GM21360 (cell line): ENCODE data around the gene GRPEL1.
A peak's percentile ranks its signal among the peaks of the same experiment; 100 is the strongest.

Experiments used
- ATAC-seq: cut with Tn5 transposase; IDR thresholded peaks from one replicate; pipeline ENCODE4 v1.9.1; 2021; ENCODE audit warnings: mild to moderate bottlenecking, moderate library complexity; ENCODE audit not compliant: unreplicated experiment

The GRPEL1 gene

GRCh38 chr4:7045961-7046921, 21.6 kb downstream of the GRPEL1 start:
- peak; percentile 25 for ATAC-seq

DNA sequence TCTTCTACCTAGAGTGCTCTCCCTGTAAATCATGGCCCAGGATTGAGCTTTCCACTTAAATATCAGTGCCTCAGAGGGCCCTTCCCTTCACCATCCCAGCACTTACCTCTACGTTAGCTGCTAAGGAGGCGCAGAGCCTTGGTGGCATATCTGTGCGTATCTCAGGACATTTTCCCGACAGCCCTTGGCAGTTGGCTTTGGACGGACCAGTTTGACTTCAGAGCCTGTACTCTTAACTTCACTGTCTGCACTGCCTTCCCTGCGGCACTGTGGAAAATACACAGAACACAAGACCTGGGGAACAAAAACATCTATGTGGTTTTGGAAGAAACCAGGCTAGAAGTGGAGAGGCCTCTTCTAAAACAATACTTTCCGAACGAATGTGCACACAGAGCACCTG, 22.3 kb downstream of the GRPEL1 start:
- ATAC-seq = no peak

- no peak for ATAC-seq
Observed at GRCh38 chr4:7044137-7044930, 23.5 kb downstream of the GRPEL1 start.

DNA sequence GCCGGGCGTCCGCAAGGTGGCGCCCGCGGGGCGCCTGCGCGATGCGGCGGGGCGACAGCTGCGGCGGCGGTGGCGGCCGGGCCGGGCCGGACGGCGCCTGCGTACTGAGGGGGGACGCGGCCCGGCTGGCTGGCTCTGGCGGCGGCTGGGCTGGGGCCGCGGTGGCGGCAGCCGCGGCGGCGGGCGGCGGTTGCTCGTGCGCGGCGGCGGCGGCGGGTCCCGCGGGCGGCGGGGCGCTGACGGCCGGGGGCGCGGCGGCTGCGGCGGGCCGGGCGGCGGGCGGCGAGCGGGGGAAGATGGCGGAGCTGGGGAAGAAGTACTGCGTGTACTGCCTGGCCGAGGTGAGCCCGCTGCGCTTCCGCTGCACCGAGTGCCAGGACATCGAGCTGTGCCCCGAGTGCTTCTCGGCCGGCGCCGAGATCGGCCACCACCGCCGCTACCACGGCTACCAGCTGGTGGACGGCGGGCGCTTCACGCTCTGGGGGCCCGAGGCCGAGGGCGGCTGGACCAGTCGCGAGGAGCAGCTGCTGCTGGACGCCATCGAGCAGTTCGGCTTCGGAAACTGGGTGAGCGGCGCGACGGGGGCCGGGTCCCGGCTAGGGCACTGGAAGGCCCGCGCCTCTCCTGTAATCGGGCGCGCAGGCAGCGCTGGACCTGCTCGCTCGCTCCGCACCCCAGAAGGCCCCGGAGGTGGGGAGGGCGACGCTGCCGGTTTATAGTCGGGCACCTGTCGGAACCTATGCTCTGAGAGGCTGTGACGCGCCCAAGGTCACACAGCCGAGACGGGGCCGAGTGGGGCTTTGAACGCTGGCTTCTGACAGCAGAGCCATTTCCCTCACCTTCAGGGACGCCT, 24.4 kb downstream of the GRPEL1 start, which contains the start of gene TADA2B:
TSS of gene TADA2B (plus strand) at position 89 of the 853 bp plus-strand sequence. CDS start at position 297, 208 bp downstream.
- peak; percentile 18 for ATAC-seq

- peak; percentile 82 for ATAC-seq
Observed at GRCh38 chr4:7042503-7043283, 25.2 kb downstream of the GRPEL1 start.

GRCh38 chr4:7041801-7042502, 25.9 kb downstream of the GRPEL1 start:
- no peak for ATAC-seq

- ATAC-seq = no peak
Observed at GRCh38 chr4:7041246-7041645, 26.6 kb downstream of the GRPEL1 start.

DNA sequence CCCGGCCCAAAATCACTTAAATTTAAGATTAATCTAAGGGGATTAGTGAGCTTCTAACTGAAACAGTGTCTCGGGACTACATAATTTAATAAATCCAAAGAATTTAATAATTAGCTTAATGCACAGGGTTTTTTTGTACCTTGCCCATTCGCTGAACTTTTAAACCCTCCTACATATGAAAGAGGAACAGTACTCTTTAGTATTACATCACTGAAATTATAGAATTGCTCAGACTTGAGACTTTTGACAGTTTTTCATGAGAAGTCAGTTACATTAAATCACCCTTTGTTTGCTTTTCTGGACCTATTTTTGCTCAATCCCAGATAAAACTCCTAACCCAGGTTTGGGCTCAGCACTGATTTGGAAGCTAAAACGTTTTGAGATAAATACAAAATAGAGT, 27.1 kb downstream of the GRPEL1 start:
- ATAC-seq = no peak

DNA sequence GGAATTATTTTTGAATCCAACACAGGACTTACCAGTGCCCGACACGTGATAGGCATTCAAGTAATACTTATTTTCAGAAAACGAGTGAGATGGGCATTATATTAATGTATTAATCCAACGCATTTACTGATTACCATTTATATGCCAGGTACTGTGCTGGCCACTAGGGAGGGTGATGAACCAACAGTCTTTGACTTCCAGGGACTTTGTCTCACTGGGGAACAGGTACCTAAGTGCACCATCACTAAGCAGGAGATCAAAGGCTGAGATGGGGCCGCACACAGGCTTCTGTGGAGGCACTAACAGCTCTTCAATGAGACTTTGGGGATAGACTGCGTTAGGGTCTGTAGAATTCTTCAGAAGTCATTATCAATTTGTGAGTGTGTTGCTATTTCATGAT, 30.4 kb downstream of the GRPEL1 start:
- no peak for ATAC-seq

- no peak for ATAC-seq
Observed at GRCh38 chr4:7034262-7035081, 33.4 kb downstream of the GRPEL1 start.

- ATAC-seq = no peak
Observed at GRCh38 chr4:7032596-7032995, 35.3 kb downstream of the GRPEL1 start.

DNA sequence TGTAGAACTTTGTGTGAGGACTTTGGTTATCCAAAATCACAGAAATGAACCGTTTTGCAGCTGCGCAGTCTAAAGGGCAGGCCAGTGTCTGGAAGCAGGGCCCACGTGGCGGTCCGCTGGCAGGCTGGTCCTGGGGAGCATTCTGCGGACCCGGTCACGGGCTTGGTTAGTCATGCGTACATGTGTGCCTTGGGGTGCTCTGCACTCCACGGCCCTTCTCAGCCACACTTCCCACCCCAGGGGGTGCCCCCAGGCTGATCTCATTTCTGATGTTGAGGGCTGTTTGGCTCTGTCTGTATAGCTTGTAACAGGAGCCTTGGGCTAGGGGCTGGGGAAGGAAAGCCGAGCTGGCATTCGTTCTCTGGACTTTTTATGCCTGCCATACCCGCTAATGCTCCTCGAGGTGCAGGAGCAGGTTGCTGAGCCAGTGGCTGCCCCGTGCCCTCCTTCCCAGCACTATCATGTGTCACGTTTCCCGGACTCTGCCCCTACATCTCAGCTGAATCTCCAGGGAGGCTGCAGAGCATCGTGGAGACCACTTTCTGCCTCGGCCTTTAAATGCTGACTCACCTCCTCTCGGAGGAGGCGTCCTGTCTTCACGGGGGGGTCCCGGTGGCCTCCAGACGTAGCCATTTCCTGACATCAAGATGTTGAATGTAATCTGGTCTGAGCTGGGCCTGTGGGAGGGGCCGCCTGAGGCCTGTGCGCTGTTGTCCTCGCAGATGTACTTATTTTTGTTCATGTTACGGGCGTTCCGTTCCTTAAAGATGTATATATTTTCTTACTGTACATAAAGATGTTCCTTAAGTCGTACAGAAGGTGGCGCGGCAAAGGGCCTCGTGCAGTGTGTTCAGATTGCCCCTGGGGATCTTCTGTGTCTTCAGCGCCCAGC, 36.1 kb downstream of the GRPEL1 start:
- ATAC-seq = no peak

- no peak for ATAC-seq
Observed at GRCh38 chr4:7030856-7031255, 37.0 kb downstream of the GRPEL1 start.

DNA sequence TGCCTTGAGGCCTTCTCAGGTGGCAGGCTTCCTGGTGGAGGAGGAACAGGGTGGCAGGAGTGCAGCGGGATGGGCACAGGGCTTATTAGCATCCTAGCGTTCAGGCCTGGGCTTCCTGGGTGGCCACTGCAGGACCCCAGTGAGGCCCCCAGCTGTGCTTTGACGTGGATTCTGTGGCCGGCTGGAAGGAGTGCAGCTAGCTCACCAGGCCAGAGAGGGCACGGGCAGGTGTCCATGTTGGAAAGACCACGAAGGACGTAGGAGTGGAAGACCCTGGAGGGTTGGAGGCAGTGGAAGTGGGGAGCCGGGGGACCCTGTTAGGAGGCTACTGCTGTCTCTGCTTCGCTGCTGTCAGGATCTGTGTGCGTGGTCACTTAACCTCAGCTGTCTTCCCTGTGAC, 37.9 kb downstream of the GRPEL1 start:
- ATAC-seq = no peak

- ATAC-seq = no peak
Observed at GRCh38 chr4:7029212-7029611, 38.7 kb downstream of the GRPEL1 start.

- ATAC-seq = no peak
Observed at GRCh38 chr4:7027913-7028312, 40.0 kb downstream of the GRPEL1 start.

DNA sequence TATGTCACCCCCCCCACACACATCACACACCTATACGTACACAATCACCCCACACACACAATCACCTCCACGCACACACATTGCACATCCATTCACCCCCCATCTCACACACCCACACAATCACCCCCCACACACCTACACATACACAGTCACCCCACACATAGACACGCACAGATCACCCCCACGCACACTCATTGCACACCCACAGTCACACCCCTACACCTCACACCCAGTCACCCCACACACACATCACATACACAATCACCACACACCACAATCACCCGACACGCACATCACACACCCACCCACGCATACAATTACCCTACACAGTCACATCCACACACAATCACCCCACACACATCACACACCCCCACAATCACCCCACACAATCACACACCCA, 40.6 kb downstream of the GRPEL1 start:
- no peak for ATAC-seq

DNA sequence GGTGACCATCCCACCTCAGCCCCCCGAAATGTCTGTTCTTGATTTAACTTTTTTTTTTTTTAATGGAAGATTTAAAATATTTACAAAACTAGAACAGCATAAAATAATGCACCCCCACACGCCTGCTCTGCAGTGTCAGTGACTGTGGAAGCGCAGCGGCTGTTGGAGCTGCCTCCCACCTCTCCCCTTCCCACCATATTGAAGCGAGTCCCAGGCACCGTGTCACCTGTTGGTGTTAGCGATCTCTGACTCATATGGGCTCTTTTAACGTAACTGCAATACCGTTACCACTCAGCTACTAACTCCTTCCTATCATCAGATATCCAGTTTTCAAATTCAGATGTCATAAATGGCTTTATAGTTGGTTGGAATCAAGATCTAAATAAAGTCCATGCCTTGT, 41.8 kb downstream of the GRPEL1 start:
- ATAC-seq = no peak
